22Rv1 (cell line): ENCODE measurements around the gene PXYLP1.

Source experiments
- ZFX ChIP-seq: fragments of 450-650 bp; IDR thresholded peaks from 2 replicates; pipeline ENCODE4 v1.6.1; 2017; ENCODE audit warnings: antibody characterized with exemption, borderline replicate concordance
- TF ChIP-seq, protein P1 (sequence below): fragments of 450-650 bp; IDR thresholded peaks from 2 replicates; pipeline ENCODE4 v1.5.1; 2017; ENCODE audit warnings: mild to moderate bottlenecking

GRCh38 chr3:141268306-141268705, 36.7 kb downstream of the PXYLP1 start:
- TF ChIP-seq, protein P1, sequence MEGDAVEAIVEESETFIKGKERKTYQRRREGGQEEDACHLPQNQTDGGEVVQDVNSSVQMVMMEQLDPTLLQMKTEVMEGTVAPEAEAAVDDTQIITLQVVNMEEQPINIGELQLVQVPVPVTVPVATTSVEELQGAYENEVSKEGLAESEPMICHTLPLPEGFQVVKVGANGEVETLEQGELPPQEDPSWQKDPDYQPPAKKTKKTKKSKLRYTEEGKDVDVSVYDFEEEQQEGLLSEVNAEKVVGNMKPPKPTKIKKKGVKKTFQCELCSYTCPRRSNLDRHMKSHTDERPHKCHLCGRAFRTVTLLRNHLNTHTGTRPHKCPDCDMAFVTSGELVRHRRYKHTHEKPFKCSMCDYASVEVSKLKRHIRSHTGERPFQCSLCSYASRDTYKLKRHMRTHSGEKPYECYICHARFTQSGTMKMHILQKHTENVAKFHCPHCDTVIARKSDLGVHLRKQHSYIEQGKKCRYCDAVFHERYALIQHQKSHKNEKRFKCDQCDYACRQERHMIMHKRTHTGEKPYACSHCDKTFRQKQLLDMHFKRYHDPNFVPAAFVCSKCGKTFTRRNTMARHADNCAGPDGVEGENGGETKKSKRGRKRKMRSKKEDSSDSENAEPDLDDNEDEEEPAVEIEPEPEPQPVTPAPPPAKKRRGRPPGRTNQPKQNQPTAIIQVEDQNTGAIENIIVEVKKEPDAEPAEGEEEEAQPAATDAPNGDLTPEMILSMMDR: no peak
- TF ChIP-seq ZFX: no peak
